H1 (cell line): ENCODE data around the gene TRABD. TPM values are rescaled to one million over a fixed set of nuclear protein-coding genes. Genes with fewer than 3 reads are reported as not detected.

Experiments
- CTCF ChIA-PET: fragments of 300-600 bp; sonication (Branson Sonifier 250); formaldehyde crosslinking; loops from one replicate; lab custom pipeline; 2021; ENCODE audit not compliant: partially characterized antibody; lab: Charles Lee
- POLR2A ChIA-PET: fragments of 300-600 bp; sonication (Branson Sonifier 250); formaldehyde crosslinking; loops from one replicate; lab custom pipeline; 2021; ENCODE audit warnings: inconsistent platforms; ENCODE audit not compliant: partially characterized antibody; lab: Charles Lee
- DNase-seq, 2 experiments: peaks; one replicate each; pipeline versions ENCODE4 v3.0.0 to v3.0.0-alpha.2; 2010 to 2022; ENCODE audit warnings: low spot score in 2 of 2, low read depth in 1 of 2, mixed read lengths in 1 of 2
- FAIRE-seq: peaks from 2 replicates; lab custom pipeline; 2011; peaks lifted over from hg19 to GRCh38; lab: Jason Lieb, UNC
- H2AFZ ChIP-seq: 2 replicates; pipeline ENCODE4 v1.8.1; 2012; ENCODE audit warnings: low read length, inconsistent platforms
- H2AK5ac ChIP-seq: 2 replicates; pipeline ENCODE4 v1.6.1; 2013; ENCODE audit warnings: low read depth, low read length
- H2BK120ac ChIP-seq: replicated peaks from 2 replicates; pipeline ENCODE3; 2013; ENCODE audit warnings: low read depth, low read length, inconsistent platforms
- H2BK12ac ChIP-seq: 2 replicates; pipeline ENCODE4 v1.6.1; 2013; ENCODE audit warnings: low read depth, low read length
- H2BK15ac ChIP-seq: 2 replicates; pipeline ENCODE4 v1.6.1; 2013; ENCODE audit warnings: low read length
- H2BK20ac ChIP-seq: 2 replicates; pipeline ENCODE4 v1.6.1; 2013; ENCODE audit warnings: low read length
- H2BK5ac ChIP-seq: 2 replicates; pipeline ENCODE4 v1.6.1; 2013; ENCODE audit warnings: low read depth, low read length
- H3K14ac ChIP-seq: 2 replicates; pipeline ENCODE4 v1.6.1; 2013; ENCODE audit warnings: inconsistent platforms; ENCODE audit not compliant: insufficient read length
- H3K18ac ChIP-seq: 2 replicates; pipeline ENCODE4 v1.6.1; 2013; ENCODE audit warnings: low read length; ENCODE audit errors: extremely low read depth
- H3K23ac ChIP-seq: 2 replicates; pipeline ENCODE4 v1.6.1; 2013; ENCODE audit warnings: inconsistent platforms; ENCODE audit not compliant: insufficient read length
- H3K23me2 ChIP-seq: 2 replicates; pipeline ENCODE4 v1.6.1; 2013; ENCODE audit warnings: low read depth, low read length
- H3K27ac ChIP-seq: 2 replicates; pipeline ENCODE4 v1.6.1; 2011; ENCODE audit warnings: low read depth, low read length, inconsistent platforms
- H3K27me3 ChIP-seq, 4 experiments: replicated peaks in 1 of 4; 1 replicate in 1 of 4; 2 replicates in 3 of 4; pipeline versions ENCODE4 v1.6.1 to v1.8.1; 2011 to 2013; ENCODE audit warnings: low read length in 3 of 4, mild to moderate bottlenecking in 3 of 4, inconsistent platforms in 2 of 4, mixed read lengths in 2 of 4, moderate library complexity in 1 of 4; ENCODE audit not compliant: control insufficient read depth in 3 of 4, insufficient read depth in 3 of 4; ENCODE audit errors: extremely low read depth in 1 of 4
- H3K36me3 ChIP-seq, 4 experiments: 2 replicates each; pipeline versions ENCODE4 v1.6.1 to v1.8.1; 2011 to 2013; ENCODE audit warnings: mild to moderate bottlenecking in 4 of 4, low read length in 3 of 4, moderate library complexity in 2 of 4, control low read depth in 1 of 4, inconsistent platforms in 1 of 4; ENCODE audit not compliant: insufficient read depth in 4 of 4, control insufficient read depth in 2 of 4
- H3K4ac ChIP-seq: replicated peaks from 2 replicates; pipeline ENCODE3; 2013; ENCODE audit warnings: low read length, low read depth, mixed read lengths, inconsistent platforms; ENCODE audit not compliant: insufficient read length
- H3K4me1 ChIP-seq, 4 experiments: replicated peaks in 1 of 4; 1 replicate in 1 of 4; 2 replicates in 3 of 4; pipeline versions ENCODE4 v1.6.1 to v1.8.1; 2011 to 2013; ENCODE audit warnings: low read length in 3 of 4, inconsistent platforms in 2 of 4, mixed read lengths in 1 of 4; ENCODE audit not compliant: insufficient read depth in 4 of 4, control insufficient read depth in 3 of 4
- H3K4me2 ChIP-seq, 2 experiments: 2 replicates each; pipeline versions ENCODE4 v1.6.1 to v1.8.1; 2011 to 2013; ENCODE audit warnings: low read depth in 2 of 2, low read length in 2 of 2, control low read depth in 1 of 2, inconsistent platforms in 1 of 2, mild to moderate bottlenecking in 1 of 2; ENCODE audit not compliant: insufficient read depth in 1 of 2
- H3K4me3 ChIP-seq, 4 experiments: fragments of 200-600, 300-600 bp in 1 of 4; sonication (generic), shearing (Covaris generic), sonication (Bioruptor Twin) in 1 of 4; 2 replicates each; pipeline versions ENCODE4 v1.5.1 to v1.8.1; 2011 to 2016; ENCODE audit warnings: low read length in 4 of 4, low read depth in 3 of 4, control low read depth in 2 of 4, inconsistent platforms in 2 of 4, mild to moderate bottlenecking in 2 of 4, mixed read lengths in 1 of 4, moderate library complexity in 1 of 4; ENCODE audit not compliant: insufficient read depth in 2 of 4; ENCODE audit errors: extremely low read depth in 1 of 4
- H3K56ac ChIP-seq: replicated peaks from 2 replicates; pipeline ENCODE3; 2013; ENCODE audit warnings: low read depth, mild to moderate bottlenecking, mixed read lengths, low read length, inconsistent platforms; ENCODE audit not compliant: insufficient read length
- H3K79me1 ChIP-seq: 2 replicates; pipeline ENCODE4 v1.6.1; 2013; ENCODE audit warnings: low read depth, low read length, control low read depth
- H3K79me2 ChIP-seq, 2 experiments: 2 replicates each; pipeline versions ENCODE4 v1.6.1 to v1.8.1; 2012 to 2013; ENCODE audit warnings: low read length in 2 of 2, mild to moderate bottlenecking in 2 of 2, inconsistent platforms in 1 of 2; ENCODE audit not compliant: insufficient read depth in 2 of 2, control insufficient read depth in 1 of 2
- H3K9ac ChIP-seq, 4 experiments: replicated peaks in 1 of 4; 1 replicate in 1 of 4; 2 replicates in 3 of 4; pipeline versions ENCODE4 v1.6.1 to v1.8.1; 2011 to 2013; ENCODE audit warnings: low read depth in 3 of 4, low read length in 3 of 4, control low read depth in 2 of 4, mild to moderate bottlenecking in 2 of 4, moderate library complexity in 2 of 4, inconsistent platforms in 1 of 4; ENCODE audit errors: extremely low read depth in 1 of 4
- H3K9me3 ChIP-seq, 2 experiments: 2 replicates each; pipeline versions ENCODE4 v1.6.1 to v1.8.1; 2012 to 2013; ENCODE audit warnings: mild to moderate bottlenecking in 2 of 2, moderate library complexity in 2 of 2, control low read depth in 1 of 2, inconsistent platforms in 1 of 2, low read depth in 1 of 2, low read length in 1 of 2, mixed read lengths in 1 of 2; ENCODE audit not compliant: insufficient read depth in 2 of 2
- H4K20me1 ChIP-seq, 2 experiments: replicated peaks in 1 of 2; 2 replicates each; pipeline versions ENCODE3 to v1.8.1; 2011 to 2013; ENCODE audit warnings: inconsistent platforms in 2 of 2, low read length in 2 of 2, mild to moderate bottlenecking in 1 of 2; ENCODE audit not compliant: insufficient read depth in 2 of 2, control insufficient read depth in 1 of 2
- H4K5ac ChIP-seq: 2 replicates; pipeline ENCODE4 v1.6.1; 2013; ENCODE audit warnings: low read length, low read depth, mixed read lengths, inconsistent platforms; ENCODE audit not compliant: insufficient read length
- H4K8ac ChIP-seq: 2 replicates; pipeline ENCODE4 v1.8.0; 2013; ENCODE audit warnings: mild to moderate bottlenecking, moderate library complexity, low read length, inconsistent platforms; ENCODE audit not compliant: insufficient read depth; ENCODE audit errors: extremely low read depth
- H4K91ac ChIP-seq: replicated peaks from 2 replicates; pipeline ENCODE3; 2013; ENCODE audit warnings: low read length, mixed read lengths, inconsistent platforms; ENCODE audit not compliant: insufficient read length
- WGBS, 2 experiments: shearing (Covaris generic) in 1 of 2; methylation state at CpG; one replicate each; pipeline versions ENCODE4 v1.1.6 to v1.1.7; 2013 to 2015; ENCODE audit warnings: low lambda C conversion rate in 2 of 2, mixed read lengths in 2 of 2, inconsistent platforms in 1 of 2, low coverage in 1 of 2, missing lambda C conversion rate in 1 of 2; ENCODE audit not compliant: insufficient replicate concordance in 2 of 2, insufficient coverage in 1 of 2, insufficient read length in 1 of 2; ENCODE audit errors: extremely low coverage in 1 of 2, missing lambda C conversion rate in 1 of 2; 5-methylcytosine and 5-hydroxymethylcytosine counted together
- polyA plus RNA-seq, 7 experiments: library from polyadenylated mRNA; depleted of rRNA in 3 of 7; stranded (reverse) in 5 of 7; unstranded in 2 of 7; fragments of >200 nt in 5 of 7; fragments of 200-250 nt in 2 of 7; gene quantifications; 1 replicate in 5 of 7; 2 replicates in 1 of 7; 4 replicates in 1 of 7; pipeline versions ENCODE4 v1.2.1 to v1.2.3, GENCODE V29; 2011 to 2013; ENCODE audit warnings: missing spikeins in 2 of 7, mixed read lengths in 2 of 7
- total RNA-seq: library from RNA; stranded (reverse); fragmentation: NEBNext Ultra II Directional; extraction: Animal tissue kit (Norgen Biotek cat#: 25700); gene quantifications from 2 replicates; pipeline ENCODE4 v1.2.1, GENCODE V29; 2021

The TRABD gene
- total and polyA plus RNA-seq, 2 of the 8 experiments (the other 6 are each of a cell fraction or from before 2014, with no cell fraction given): 44.2 to 57.5 TPM

- Histone ChIP-seq H3K4me3 (no peak overlapping the region), H2BK120ac (no peak overlapping the region), H3K79me1 (no peaks in the 10 kb centered on the region; the same call in 1 of the 2 replicates), H3K23ac (no peak overlapping the region), H3K9ac (no peak overlapping the region), H2BK15ac (no peak overlapping the region), H2BK20ac (no peak overlapping the region), H3K79me2 (peaks cover 0 to 2% of the 10 kb centered on the region in 2 experiments; a peak in 1 of 4 replicates), H3K18ac (no peak overlapping the region), H3K27ac (no peak overlapping the region), H3K4me2 (no peak overlapping the region), H4K8ac (peak overlapping the region; percentile 46), H3K23me2 (no peaks in the 10 kb centered on the region), H3K4me1 (peaks cover 0 to 11% (median 2%) of the 10 kb centered on the region in 4 experiments; a peak in 3 of 7 replicates), H4K91ac (no peak overlapping the region), H3K14ac (no peak overlapping the region), H3K27me3 (no peaks in the 10 kb centered on the region), H2AK5ac (no peak overlapping the region), H2BK12ac (no peak overlapping the region), H4K5ac (no peak overlapping the region), H3K36me3 (peaks cover 5 to 46% (median 30%) of the 10 kb centered on the region in 4 experiments), H3K9me3 (no peaks in the 10 kb centered on the region; a peak in 1 of 4 replicates), H2BK5ac (no peak overlapping the region), H3K56ac (no peak overlapping the region), H4K20me1 (peaks cover 8 to 30% of the 10 kb centered on the region in 2 experiments), H3K4ac (no peak overlapping the region), H2AFZ (no peak overlapping the region)
- ChIA-PET CTCF (interaction anchor here (1.1 to 2.4 kb wide), 5 partner anchors 11 to 345 kb away, joined by 3 to 6 read pairs (median 4); partner anchors contain the start of gene SYCE3), POLR2A (interaction anchor here (0.6 to 2.9 kb wide), 2 partner anchors 12 to 53 kb away, joined by 3 to 9 read pairs; no protein-coding TSS in a partner anchor)
- WGBS, 2 experiments: 92% methylated on average over 14 of the region's 21 CpGs; no CpG with 5 or more reads in 1 of the 2 experiments
- DNase-seq: peak in 1 of 2 experiments; percentile 43
- FAIRE-seq: no peak
Measured at GRCh38 chr22:50217543-50218152, 31.9 kb downstream of the TRABD start.
